ENCODE results near the gene TMEM39A.

GRCh38 chr3:119380697-119381096, 82.7 kb downstream of the TMEM39A start:
- TF ChIP-seq POLR2AphosphoS5 (IDR thresholded peaks at IDR 0.05) (no peak), CTCF (IDR thresholded peaks at IDR 0.05) (no peak)

All from transverse colon (tissue), 4 donors.